HEK293T (cell line): ENCODE measurements around the gene SYAP1.
"Not testable (repeated sequence)": the region's sequence is repeated elsewhere in the genome, so short reads cannot be mapped to it uniquely, and the experiment has no call there.

ENCODE experiments used
- CTCF ChIA-PET: fragments of 350-600 bp; formaldehyde crosslinking; extraction: SDS; loops from one replicate; lab custom pipeline; 2021; ENCODE audit warnings: antibody characterized with exemption, inconsistent platforms; lab: Yijun Ruan, JAX
- POLR2A ChIA-PET: fragments of 350-600 bp; formaldehyde crosslinking; extraction: SDS; loops from one replicate; lab custom pipeline; 2020; ENCODE audit warnings: antibody characterized with exemption, inconsistent platforms; lab: Yijun Ruan, JAX
- DNase-seq: peaks from one replicate; pipeline ENCODE4 v3.0.0; 2012; ENCODE audit warnings: mixed read lengths; ENCODE audit errors: extremely low spot score
- ARNT ChIP-seq: fragments of 450-650 bp; IDR thresholded peaks from 2 replicates; pipeline ENCODE4 v1.6.1; 2017; ENCODE audit warnings: mild to moderate bottlenecking
- BHLHE40 ChIP-seq: fragments of 450-650 bp; IDR thresholded peaks from 2 replicates; pipeline ENCODE4 v1.6.1; 2016; ENCODE audit warnings: mild to moderate bottlenecking, moderate library complexity, borderline replicate concordance
- CTBP1 ChIP-seq: fragments of 450-650 bp; IDR thresholded peaks from 2 replicates; pipeline ENCODE4 v1.6.1; 2016; ENCODE audit warnings: borderline replicate concordance
- ELF4 ChIP-seq: fragments of 450-650 bp; IDR thresholded peaks from 2 replicates; pipeline ENCODE4 v1.6.1; 2017; ENCODE audit warnings: antibody characterized with exemption
- FOXA1 ChIP-seq: fragments of 450-650 bp; IDR thresholded peaks from 2 replicates; pipeline ENCODE4 v1.6.1; 2016; ENCODE audit warnings: mild to moderate bottlenecking
- FOXK2 ChIP-seq: fragments of 450-650 bp; IDR thresholded peaks from 2 replicates; pipeline ENCODE4 v1.6.1; 2016; ENCODE audit warnings: mild to moderate bottlenecking
- FOXM1 ChIP-seq: fragments of 450-650 bp; IDR thresholded peaks from 2 replicates; pipeline ENCODE4 v1.6.1; 2017; ENCODE audit warnings: mild to moderate bottlenecking, borderline replicate concordance
- HDGF ChIP-seq: fragments of 450-650 bp; IDR thresholded peaks from 2 replicates; pipeline ENCODE4 v1.6.1; 2017; ENCODE audit warnings: antibody characterized with exemption, borderline replicate concordance
- L3MBTL2 ChIP-seq: fragments of 450-650 bp; conservative IDR thresholded peaks from 2 replicates; pipeline ENCODE4 v1.6.1; 2016; ENCODE audit warnings: mild to moderate bottlenecking
- LEF1 ChIP-seq: fragments of 450-650 bp; IDR thresholded peaks from 2 replicates; pipeline ENCODE4 v1.6.1; 2017; ENCODE audit warnings: mild to moderate bottlenecking, borderline replicate concordance
- NFRKB ChIP-seq: fragments of 450-650 bp; IDR thresholded peaks from 2 replicates; pipeline ENCODE4 v1.6.1; 2016; ENCODE audit warnings: mild to moderate bottlenecking, moderate library complexity
- SP1 ChIP-seq: fragments of 450-650 bp; IDR thresholded peaks from 2 replicates; pipeline ENCODE4 v1.6.1; 2017
- SUZ12 ChIP-seq: fragments of 450-650 bp; IDR thresholded peaks from 2 replicates; pipeline ENCODE4 v1.6.1; 2016; ENCODE audit warnings: mild to moderate bottlenecking
- TARDBP ChIP-seq: fragments of 450-650 bp; IDR thresholded peaks from 2 replicates; pipeline ENCODE4 v1.6.1; 2016
- ZNF384 ChIP-seq: fragments of 450-650 bp; IDR thresholded peaks from 2 replicates; pipeline ENCODE4 v1.6.1; 2016
- TF ChIP-seq, protein P1 (sequence below): fragments of 450-650 bp; IDR thresholded peaks from 2 replicates; pipeline ENCODE4 v1.6.1; 2016

Gene SYAP1

DNA sequence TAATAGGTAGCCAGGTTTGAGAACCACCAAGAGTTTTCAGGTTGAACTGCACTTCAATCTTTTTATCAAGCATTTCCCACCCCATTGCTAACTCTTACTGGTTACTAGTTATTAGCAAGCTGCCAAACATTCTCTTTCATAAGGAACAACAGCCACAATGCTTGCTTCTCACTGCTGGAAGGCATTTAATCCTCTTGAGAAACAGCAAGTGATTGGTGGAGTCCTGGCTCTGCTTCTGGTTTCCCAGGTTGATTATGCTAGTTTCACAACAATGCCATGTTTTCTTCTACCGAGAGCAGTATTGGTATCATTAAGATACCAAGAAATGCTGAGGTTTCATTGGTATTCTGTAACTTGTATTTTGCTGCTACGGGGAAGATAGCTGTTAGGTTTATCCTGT, 34.6 kb downstream of the SYAP1 start:
- DNase-seq, result no peak
- CTCF ChIA-PET, result no interaction called here
- TF ChIP-seq ARNT (no peak), BHLHE40 (no peak), SUZ12 (no peak), ELF4 (no peak), FOXK2 (no peak), L3MBTL2 (no peak)
- POLR2A ChIA-PET, result no interaction called here

DNA sequence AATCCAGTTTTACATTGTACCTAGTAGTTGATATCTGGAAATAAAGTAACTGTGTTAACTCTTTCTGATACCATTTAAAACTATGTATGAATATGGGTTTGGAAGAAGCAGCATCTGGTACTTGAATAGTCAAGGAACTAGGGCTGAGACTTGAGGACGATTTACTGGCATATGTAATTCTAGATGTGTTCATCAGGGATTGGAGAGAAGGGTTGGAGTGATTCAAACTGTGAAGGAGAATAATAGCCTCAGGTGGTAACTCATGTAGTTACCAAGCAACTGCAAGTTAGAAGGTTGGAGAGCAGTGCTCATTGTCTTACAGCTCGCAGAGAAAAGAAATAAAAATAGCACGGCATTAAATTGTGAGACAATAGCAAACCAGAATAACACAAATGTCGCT, 37.3 kb downstream of the SYAP1 start:
- POLR2A ChIA-PET, result interaction anchor here (1.2 kb wide), 1 partner anchor 37 kb away, joined by 8 read pairs; the partner anchor contains the start of gene SYAP1
- CTCF ChIA-PET, result no interaction called here
- DNase-seq, result no peak
- no peak for TF ChIP-seq BHLHE40
- TF ChIP-seq ARNT, result no peak
- TF ChIP-seq, protein P1, sequence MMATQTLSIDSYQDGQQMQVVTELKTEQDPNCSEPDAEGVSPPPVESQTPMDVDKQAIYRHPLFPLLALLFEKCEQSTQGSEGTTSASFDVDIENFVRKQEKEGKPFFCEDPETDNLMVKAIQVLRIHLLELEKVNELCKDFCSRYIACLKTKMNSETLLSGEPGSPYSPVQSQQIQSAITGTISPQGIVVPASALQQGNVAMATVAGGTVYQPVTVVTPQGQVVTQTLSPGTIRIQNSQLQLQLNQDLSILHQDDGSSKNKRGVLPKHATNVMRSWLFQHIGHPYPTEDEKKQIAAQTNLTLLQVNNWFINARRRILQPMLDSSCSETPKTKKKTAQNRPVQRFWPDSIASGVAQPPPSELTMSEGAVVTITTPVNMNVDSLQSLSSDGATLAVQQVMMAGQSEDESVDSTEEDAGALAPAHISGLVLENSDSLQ, result no peak
- no peak for TF ChIP-seq FOXK2
- TF ChIP-seq CTBP1, result no peak
- TF ChIP-seq TARDBP, result no peak
- TF ChIP-seq HDGF, result no peak
- no peak for TF ChIP-seq FOXM1
- TF ChIP-seq LEF1, result no peak
- no peak for TF ChIP-seq ELF4
- no peak for TF ChIP-seq FOXA1
- no peak for TF ChIP-seq L3MBTL2
- no peak for TF ChIP-seq SUZ12
- no peak for TF ChIP-seq SP1
- TF ChIP-seq ZNF384, result no peak

GRCh38 chrX:16761500-16761899, 42.1 kb downstream of the SYAP1 start:
- CTCF ChIA-PET, DNase-seq, POLR2A ChIA-PET: not testable (repeated sequence)

GRCh38 chrX:16762579-16762978, 43.2 kb downstream of the SYAP1 start:
- ChIA-PET CTCF (no interaction called here), POLR2A (interaction anchor here (1.5 kb wide), 1 partner anchor 9 kb away, joined by 8 read pairs; no protein-coding TSS in a partner anchor)
- TF ChIP-seq FOXA1 (no peak), SUZ12 (no peak), LEF1 (no peak), FOXM1 (no peak), TARDBP (no peak), ZNF384 (no peak), ELF4 (no peak), CTBP1 (no peak), BHLHE40 (no peak), L3MBTL2 (no peak), HDGF (no peak), SP1 (no peak), ARNT (no peak), FOXK2 (no peak)
- TF ChIP-seq, protein P1, result no peak
- no peak for DNase-seq

GRCh38 chrX:16765594-16765993, 46.2 kb downstream of the SYAP1 start:
- ChIA-PET POLR2A (interaction anchor here (0.9 to 1.0 kb wide), 3 partner anchors 20 to 53 kb away, joined by 3 to 4 read pairs (median 4); partner anchors contain the start of genes CTPS2, SYAP1 and TXLNG), CTCF (no interaction called here)
- no peak for DNase-seq
- no peak for TF ChIP-seq FOXK2
- TF ChIP-seq ARNT, result no peak
- TF ChIP-seq, protein P1, result peak; percentile 9; the same call in 1 of the 2 replicates
- TF ChIP-seq ELF4, result no peak
- no peak for TF ChIP-seq FOXA1

GRCh38 chrX:16770970-16771482, 51.6 kb downstream of the SYAP1 start:
- ChIA-PET CTCF (no interaction called here), POLR2A (interaction anchor here (1.0 to 3.1 kb wide), 14 partner anchors 8 to 598 kb away, joined by 3 to 22 read pairs (median 6); partner anchors contain the start of genes CTPS2, SYAP1 and TXLNG)
- DNase-seq, result no peak
- TF ChIP-seq BHLHE40 (no peak), LEF1 (no peak), ARNT (no peak), L3MBTL2 (no peak), FOXK2 (no peak), SUZ12 (no peak), FOXA1 (no peak), HDGF (no peak), ELF4 (no peak), NFRKB (no peak), SP1 (no peak), CTBP1 (no peak), ZNF384 (no peak), FOXM1 (no peak), TARDBP (no peak)
- TF ChIP-seq, protein P1, result no peak
